Ovary (tissue), 3 donors: ENCODE measurements around the gene ACCS.

Experiments
- EP300 ChIP-seq: sonication (generic); formaldehyde crosslinking; IDR thresholded peaks from one replicate; pipeline ENCODE4 v1.6.1; 2017; ENCODE audit warnings: antibody characterized with exemption
- POLR2A ChIP-seq: fragments of 450-650 bp; IDR thresholded peaks from one replicate; pipeline ENCODE4 v1.6.1; 2017; ENCODE audit warnings: antibody characterized with exemption, mild to moderate bottlenecking, moderate library complexity
- TF ChIP-seq, protein P1 (sequence below), 3 donors: fragments of 450-650 bp in 2 of 3; fragments of 200-600 bp in 1 of 3; IDR thresholded peaks; one replicate each; pipeline versions ENCODE4 v1.5.1 to v1.8.0; 2016 to 2022; ENCODE audit warnings: antibody characterized with exemption in 3 of 3, mild to moderate bottlenecking in 1 of 3
- donor health status: DM: no; HTN: no; CAD: no.

DNA sequence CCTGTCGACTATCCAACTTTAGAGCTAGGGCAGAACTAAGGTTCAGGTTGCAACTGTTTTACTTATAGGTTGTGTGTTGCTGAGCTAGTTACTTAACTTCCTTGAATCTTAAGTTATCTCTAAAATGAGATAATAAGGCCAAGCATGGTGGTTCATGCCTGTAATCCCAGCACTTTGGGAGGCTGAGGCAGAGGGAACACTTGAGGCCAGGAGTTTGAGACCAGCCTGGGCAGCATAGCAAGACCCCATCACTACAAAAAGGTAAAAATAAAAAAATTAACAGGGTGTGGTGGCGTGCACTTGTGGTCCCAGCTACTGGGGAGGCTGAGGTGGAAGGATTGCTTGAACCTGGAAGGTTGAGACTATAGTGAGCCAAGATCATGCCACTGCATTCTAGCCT, 2.1 kb downstream of the ACCS start:
- TF ChIP-seq EP300 (no peak), POLR2A (no peak)
- TF ChIP-seq, protein P1, sequence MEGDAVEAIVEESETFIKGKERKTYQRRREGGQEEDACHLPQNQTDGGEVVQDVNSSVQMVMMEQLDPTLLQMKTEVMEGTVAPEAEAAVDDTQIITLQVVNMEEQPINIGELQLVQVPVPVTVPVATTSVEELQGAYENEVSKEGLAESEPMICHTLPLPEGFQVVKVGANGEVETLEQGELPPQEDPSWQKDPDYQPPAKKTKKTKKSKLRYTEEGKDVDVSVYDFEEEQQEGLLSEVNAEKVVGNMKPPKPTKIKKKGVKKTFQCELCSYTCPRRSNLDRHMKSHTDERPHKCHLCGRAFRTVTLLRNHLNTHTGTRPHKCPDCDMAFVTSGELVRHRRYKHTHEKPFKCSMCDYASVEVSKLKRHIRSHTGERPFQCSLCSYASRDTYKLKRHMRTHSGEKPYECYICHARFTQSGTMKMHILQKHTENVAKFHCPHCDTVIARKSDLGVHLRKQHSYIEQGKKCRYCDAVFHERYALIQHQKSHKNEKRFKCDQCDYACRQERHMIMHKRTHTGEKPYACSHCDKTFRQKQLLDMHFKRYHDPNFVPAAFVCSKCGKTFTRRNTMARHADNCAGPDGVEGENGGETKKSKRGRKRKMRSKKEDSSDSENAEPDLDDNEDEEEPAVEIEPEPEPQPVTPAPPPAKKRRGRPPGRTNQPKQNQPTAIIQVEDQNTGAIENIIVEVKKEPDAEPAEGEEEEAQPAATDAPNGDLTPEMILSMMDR (IDR thresholded peaks at IDR 0.05) = no peak
